COLO829 (cell line): ENCODE measurements around the gene MAMDC4.
A peak's percentile ranks its signal among the peaks of the same experiment; 100 is the strongest.
"Not testable (repeated sequence)": the region's sequence is repeated elsewhere in the genome, so short reads cannot be mapped to it uniquely, and the experiment has no call there.

Experiments
- DNase-seq: peaks from one replicate; pipeline ENCODE4 v3.0.0; 2012; ENCODE audit warnings: low spot score

The MAMDC4 gene

DNA sequence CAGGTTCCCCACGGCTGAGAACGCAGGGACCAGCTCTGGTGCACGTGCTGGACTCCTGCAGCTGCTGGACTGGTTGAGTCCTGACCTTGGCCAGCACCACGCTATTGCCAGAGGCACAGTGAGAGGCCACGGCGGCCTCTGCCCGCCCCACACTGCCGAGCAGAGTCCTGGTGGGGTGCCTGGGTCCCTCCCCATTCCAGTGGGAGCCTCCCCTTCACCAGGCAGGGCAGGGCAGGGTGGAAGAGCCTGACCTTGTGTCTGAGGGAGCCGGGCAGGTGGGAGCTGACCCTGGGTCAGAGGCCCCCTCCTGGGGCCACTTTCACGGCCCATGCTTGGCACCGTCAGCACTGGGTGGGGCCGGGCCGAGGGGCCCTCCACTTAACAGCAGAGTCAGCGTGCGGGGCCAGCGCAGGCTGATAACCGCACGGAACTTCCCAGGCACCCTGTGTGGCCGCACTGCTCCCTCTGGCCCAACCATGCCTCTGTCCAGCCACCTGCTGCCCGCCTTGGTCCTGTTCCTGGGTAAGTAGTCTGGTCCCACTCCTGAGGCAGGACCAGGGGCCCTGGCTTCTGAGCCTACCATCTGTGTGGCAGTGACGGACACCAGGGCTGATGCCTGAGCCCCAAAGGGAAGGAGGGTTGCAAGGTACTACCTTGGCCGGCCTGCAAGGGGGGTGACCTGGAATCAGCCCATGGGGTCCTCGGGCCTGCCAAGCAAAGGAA lies at the start of gene MAMDC4:
MAMDC4 (plus strand) TSS at position 406 of the 723 bp plus-strand sequence; CDS start at position 477, 71 bp downstream.
- DNase-seq: no peak

DNA sequence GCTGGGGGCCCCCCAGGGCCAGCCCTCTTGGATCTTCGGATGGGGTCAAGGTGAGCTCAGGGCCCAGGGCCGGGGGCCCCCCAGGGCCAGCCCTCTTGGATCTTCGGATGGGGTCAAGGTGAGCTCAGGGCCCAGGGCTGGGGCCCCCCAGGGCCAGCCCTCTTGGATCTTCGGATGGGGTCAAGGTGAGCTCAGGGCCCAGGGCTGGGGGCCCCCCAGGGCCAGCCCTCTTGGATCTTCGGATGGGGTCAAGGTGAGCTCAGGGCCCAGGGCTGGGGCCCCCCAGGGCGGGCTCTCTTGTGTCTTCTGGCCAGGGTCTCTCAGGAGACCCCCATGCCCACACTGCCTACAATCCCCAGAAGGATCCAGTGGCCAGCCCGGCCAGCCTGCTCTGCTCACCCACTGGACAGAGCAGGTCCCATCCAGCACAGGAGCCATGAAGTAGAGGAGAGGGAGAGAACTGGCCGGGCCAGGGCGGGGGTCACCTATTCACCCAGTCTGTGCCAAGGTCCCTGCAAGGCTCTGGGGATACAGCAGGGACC lies 49.1 kb upstream of the MAMDC4 start:
- DNase-seq: not testable (repeated sequence)

DNA sequence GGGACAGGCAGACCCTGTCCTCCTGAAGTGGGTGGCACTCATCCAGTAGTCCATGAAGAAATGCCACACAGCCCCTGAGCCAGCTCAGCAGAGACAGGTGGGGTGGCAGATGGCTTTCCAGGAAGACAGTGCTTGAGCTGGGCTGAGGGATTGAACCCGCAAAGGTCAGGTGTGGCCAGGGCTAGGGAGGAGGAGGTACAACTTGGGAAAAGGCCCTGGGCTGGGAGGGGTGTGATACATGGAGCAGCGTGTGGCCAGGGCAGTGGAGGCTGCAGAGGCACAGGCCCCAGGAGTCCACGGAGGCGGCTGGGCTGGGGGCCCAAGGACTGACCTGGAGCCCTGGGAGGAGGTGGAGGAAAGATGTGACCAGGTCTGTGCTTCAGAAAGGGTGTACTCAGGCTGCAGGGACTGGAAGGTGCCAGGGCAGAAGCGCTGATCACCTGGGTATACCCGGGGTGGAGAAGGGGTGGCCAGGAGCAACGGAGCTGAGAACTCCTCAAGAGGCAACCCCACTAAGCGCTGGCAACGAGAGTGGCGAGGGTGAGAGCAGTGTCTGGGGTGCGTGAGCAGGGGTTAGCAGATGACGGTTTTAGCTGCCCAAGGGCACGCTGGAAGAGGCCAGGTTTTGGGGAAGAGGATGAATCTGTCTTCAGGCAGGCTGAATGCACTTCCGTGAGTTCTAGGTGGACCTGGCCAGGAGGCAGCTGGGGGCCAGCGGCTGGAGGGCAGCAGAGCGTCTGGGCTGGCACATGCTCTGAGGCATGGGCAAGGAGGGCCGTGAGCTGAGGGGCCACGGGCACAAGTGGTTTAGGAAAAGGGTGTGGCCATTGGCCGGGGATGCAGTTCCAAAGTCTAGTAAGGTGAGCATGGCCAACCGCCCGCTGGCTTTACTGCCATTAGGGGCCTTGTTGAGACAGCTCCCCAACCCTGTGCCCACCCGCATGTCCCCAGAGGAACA lies 48.3 kb upstream of the MAMDC4 start:
- no peak for DNase-seq

DNA sequence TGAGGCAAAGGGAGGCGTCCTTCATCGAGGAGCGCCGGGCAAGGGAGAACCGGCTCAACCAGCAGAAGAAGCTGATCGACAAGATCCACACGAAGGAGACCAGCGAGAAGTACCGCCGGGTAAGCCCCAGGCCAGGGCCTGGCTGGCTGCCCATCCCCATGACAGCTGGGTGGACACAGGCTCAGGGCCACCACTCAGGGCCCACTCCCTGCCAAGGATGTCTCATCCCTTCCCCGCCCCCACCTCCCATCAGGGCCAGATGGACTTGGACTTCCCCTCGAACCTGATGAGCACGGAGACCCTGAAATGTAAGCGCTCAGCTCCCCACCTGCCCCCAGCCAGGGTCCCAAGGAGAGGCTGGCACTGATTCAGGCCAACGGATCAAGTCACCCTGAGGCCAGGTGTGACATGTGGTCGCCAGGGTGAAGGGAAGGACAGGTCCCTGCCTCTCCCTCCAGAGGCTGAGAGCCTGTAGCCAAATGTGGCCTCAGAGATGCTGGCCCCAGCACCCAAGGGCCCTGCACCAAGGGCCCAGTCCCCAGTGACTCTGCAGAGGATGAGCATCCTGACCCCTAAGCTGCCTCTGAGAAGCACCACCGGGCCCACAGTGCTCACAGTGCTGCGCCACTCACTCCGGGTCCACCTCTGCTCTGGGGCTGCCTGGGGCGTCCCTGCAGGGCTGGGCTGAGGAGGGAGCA lies 47.5 kb upstream of the MAMDC4 start:
- no peak for DNase-seq

DNA sequence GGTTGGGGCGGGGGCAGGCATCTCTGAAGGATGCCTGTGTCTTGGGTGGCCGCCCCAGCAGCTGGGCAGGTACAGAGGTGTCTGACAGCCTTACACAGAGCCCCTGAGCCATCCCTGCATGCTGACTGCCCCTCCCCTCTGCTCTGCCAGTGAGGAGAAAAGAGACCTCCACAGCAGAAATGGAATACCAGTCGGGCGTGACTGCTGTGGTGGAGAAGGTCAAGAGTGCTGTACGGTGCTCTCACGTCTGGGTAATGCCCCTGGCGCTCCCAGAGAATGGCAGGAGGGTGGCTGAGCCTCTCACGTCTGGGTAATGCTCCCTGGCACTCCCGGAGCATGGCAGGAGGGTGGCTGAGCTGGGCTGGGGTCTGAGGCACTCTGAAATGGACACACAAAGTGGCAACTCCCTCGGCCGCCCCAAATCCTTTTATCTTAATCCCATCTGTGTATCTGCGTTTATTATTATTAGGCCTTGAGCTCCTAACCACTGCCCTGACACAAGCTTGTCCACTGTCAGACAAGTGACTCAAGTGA lies 46.9 kb upstream of the MAMDC4 start:
- DNase-seq: no peak

DNA sequence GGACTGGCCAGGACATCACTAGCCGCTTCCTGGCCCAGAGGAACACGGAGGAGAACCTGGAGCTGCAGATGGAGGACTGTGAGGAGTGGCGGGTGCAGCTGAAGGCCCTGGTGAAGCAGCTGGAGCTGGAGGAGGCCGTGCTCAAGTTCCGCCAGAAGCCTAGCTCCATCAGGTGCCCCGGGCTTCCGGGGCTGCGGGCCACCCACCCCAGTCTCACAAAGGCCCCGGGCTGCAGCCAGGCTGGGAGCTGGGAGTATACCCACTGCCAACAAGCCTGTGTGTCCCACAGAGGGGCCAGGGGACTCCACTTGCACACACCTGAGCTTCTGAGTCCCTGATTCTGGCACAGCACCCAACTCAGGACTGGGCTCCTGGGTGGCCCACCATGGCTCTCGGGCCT lies 46.1 kb upstream of the MAMDC4 start:
- no peak for DNase-seq

DNA sequence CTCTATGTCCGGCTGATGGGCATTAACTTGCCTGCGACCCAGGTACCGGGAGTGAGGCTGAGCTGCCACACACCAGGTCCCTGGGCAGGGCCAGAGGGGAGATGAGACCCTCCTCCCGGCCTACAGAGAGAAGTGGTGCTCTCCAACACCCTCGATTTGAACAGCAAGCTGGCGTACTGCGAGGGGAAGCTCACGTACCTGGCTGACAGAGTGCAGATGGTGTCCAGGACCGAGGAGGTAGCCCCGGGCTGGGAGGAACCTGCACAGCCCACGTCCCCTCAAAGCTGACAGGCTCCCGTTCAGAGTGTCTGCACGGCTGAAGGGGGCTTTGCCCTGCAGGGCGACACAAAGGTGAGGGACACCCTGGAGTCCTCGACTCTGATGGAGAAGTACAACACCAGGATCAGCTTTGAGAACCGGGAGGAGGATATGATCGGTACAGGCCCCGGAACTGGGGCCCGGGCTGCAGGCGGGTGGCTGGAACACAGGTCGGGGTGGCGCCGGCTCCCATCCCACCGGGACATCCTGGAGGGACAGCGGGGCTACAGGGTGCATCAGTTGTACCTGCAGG lies 45.4 kb upstream of the MAMDC4 start:
- no peak for DNase-seq

DNA sequence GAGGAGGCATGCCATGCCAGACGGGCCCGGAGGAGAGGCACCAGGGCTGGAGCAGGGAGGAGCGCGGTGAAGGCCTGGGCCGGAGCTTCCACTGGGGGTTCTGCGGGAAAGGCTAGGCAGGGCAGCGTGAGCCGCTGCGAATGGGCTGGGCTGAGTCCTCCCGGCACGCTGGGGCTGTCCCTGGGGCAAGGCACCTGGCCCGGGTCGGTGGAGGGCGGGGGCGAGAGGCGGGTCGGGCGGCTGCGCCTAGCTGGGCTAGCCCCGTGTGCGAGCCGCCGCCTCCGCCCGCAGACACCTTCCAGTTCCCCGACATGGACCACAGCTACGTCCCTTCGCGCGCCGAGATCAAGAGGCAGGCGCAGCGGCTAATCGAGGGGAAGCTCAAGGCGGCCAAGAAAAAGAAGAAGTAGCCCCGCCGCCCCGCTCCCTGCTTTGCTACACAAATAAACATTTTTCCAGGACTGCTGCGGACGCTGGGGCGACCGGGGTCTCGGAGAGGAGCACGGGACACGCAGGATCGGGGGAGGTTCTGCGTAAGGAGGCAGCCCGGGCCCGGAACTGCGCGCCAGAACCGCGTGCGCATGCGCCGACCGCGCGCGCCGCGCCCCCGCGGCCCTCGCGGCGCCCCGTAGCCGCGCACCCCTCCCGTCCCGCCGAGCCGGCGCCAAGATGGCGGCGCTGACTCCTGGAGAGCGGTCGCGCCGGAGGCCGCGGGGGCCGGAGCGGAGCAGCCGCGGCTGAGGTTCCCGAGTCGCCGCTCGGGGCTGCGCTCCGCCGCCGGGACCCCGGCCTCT lies 44.7 kb upstream of the MAMDC4 start, which contains the start of gene RABL6:
RABL6 (plus strand) TSS at position 668 of the 794 bp plus-strand sequence. CDS start 249 bp downstream, outside the sequence.
- DNase-seq: peak; percentile 92

DNA sequence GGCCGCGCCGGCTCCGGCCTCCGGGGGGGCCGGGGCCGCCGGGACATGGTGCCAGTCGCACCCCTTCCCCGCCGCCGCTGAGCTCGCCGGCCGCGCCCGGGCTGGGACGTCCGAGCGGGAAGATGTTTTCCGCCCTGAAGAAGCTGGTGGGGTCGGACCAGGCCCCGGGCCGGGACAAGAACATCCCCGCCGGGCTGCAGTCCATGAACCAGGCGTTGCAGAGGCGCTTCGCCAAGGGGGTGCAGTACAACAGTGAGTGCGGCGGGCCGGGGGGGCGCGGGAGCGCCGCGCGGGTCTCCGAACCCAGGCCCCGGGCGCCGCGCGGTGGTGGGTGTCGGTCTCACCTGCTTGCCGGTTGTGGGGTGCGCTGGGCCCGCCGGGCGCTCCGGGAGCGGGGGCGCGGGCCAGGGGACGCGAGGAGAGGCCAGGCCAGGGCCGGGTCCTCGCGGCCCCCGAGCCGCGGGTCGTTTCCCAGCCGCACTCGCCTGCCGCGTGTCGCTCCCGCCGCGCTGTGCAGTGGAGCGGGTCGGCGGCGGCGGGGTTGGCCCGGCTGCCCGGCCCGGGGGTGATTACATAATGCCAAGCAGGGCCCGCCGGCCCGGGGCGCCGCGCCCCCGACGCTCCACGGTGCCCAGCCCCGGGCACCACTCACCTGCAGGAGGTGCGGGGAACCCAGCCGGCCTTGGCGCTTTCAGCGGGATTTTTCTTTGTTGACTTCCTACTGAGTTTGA lies 43.9 kb upstream of the MAMDC4 start:
- DNase-seq: no peak

DNA sequence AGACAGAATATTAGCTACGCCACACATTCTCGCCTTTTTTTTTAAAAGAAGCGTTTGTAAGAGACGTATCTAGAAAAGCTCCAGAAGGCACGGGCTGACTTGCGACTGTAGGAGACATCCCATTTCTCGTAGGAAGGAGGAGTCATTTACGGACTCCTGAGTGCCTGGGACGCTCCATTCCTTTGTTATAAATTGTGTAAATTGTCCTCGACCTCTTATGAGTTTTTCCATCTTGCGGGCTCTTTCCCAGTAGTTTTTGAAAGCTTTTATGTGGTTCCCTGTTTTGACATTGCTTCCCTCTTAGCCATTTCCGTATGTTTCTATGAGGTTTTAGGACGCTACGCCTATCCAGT lies 43.4 kb upstream of the MAMDC4 start:
- peak; percentile 32 for DNase-seq

DNA sequence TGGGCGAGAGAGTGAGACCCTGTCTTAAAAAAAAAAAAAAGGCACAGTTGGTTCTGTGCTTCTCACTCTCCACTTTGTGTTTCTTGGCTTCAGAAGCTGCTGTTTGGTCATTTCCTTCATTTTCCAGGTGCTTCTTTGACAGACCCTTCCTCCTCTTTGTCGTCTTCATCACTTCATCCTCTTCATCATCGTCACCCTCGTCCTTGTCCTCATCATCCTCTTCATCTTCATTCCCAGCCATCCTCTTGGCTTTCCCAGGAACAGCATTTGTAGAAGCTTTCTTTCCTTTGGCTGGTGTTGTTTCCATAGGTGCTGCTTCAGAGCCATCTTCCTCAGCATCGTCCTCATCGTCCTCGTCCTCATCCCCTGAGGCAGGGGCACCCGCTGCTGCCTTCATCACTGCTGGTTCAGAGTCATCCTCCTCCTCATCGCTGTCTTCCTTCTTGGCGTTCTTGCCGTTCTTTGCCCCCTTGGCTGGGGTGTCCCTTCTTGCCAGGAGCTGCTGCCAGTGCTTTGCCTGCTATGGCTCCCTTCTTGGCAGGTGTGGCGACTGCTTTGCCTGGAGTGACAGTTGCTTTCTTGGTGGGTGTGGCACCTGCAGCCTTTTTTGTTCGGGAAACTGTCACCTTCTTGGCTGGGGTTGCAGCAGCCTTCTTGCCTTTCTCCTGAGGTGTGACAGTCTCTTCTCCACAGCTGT lies 37.3 kb upstream of the MAMDC4 start:
- no peak for DNase-seq

DNA sequence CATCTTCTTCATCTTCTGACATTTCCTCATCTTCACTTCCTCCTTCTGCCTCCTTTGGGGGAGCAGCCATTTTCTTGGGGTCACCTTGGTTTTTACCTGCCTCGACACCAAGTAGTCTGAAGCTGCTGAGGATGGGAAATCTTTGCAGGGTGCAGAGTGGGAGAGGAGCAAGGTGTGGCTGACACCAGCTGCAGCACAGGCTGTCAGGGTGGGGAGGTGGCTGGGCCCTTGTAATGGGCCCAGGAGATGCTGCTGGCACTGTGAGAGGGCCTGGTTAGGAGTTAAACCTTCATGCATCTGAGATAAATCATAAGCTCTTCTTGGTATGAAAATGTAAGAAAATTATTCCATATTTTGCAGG lies 36.7 kb upstream of the MAMDC4 start:
- no peak for DNase-seq

DNA sequence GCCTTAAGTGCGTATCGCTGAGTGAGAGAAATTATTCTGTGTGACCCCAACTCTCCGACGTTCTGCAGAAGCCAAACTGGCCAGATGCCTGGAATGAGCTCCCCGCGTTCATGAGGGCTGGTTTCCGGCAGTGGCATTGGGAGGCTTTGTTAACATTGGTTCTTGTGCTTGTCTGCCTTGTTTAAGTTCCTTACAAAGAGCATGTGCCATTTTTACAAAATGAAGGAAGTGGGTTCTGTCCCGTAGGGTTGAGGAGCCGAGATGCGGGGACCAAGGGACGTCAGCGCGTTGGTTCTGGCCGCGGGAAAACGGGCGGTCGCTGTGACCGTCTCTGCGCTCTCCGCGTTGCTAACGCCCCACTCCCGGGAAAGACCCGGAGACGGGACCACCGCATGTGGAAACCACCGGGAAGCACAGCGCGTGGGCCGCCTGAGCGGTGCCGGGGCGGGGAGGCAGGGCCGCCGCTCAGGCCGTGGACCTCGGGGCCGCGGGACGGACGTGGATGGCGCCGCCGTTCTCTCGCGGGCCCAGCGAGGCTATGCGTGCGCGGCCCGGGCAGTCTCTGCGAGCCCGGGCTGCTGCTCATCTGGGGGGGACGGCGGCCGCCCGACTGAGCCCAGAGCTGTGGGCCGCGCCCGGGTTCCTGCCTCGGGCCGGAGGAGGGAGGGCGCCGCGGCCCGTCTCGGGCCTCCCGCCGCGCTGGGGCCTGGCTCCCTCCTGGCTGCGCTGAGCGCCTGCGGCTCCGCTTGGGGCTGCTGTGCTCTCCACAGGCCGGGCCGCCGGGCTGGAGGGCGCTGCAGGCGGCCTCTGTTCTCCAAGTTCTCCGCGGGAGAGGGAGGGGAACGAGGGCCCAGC lies 30.9 kb upstream of the MAMDC4 start:
- no peak for DNase-seq

DNA sequence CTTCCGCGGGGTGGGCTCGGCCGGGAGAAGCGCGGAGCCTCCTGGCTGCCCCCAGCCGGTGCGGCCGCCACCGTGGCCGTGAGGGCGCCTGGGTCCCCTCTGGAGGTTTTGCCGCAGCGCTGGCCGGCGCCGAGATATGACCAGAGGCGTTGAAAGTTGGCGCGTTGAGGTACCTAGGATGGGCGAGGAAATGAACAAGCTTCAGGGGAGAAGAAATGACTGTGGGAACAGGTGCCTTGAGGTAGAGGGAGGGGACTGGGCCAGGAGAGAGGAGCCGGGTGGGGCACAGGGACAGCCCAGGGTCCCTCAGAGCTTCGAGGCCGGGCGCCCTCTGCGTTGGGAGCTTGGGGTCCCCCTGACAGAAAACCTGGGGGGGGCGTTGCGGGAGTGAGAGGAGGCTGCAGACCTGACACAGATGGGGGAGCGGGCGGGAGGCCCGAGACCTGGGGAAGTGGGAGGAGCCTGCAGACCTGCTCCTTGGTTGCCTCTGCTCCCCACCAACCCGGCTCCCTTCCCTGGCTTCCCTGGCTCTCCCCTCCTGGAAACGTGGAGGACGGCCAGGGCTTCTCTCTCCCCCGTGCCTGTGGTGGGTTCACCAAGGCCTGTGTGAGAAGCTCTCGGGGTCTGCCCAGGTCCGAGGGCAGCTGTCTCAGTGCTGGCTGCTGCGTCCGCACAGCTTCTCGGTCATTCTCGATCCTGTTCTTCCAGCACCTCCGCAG lies 30.2 kb upstream of the MAMDC4 start:
- DNase-seq: no peak

DNA sequence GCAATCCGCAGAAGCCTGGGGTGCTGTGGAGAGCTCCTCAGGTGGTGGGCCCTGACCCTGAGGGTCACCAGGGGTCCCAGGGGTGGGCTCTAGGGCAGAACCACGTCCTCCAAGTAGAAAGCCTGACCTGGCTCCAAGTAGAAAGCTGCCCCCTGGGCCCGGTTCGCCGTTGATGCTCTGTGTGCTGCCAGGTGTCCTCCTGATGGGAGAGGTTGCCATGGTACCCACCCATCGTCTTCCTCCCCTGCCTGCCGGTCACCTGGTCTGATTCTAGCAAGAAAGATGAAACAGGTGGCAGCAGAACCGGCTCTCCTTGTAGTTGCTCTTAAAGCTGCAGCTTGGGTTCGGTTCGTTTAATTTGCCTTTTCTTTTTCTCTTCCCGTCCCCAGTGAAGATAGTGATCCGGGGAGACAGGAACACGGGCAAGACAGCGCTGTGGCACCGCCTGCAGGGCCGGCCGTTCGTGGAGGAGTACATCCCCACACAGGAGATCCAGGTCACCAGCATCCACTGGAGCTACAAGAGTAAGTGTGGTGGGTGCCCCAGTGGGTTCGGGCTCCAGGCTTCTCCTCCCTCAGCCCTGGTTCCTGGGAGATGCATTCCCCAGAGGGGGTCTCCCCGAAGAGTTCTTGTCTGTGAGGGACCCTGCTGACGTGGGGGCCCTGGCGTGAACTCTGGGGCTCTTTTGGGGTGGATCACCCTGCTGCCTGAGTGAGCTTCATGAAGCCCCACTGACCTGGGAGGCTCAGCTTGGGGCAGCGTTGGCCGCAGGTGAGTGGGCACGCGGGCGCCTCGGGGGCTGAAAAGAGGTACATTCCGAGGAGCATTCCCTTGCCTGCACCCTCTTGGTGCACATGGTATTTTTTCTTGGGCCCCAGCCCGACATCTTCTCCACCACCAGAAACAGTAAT lies 28.8 kb upstream of the MAMDC4 start:
- DNase-seq: no peak

DNA sequence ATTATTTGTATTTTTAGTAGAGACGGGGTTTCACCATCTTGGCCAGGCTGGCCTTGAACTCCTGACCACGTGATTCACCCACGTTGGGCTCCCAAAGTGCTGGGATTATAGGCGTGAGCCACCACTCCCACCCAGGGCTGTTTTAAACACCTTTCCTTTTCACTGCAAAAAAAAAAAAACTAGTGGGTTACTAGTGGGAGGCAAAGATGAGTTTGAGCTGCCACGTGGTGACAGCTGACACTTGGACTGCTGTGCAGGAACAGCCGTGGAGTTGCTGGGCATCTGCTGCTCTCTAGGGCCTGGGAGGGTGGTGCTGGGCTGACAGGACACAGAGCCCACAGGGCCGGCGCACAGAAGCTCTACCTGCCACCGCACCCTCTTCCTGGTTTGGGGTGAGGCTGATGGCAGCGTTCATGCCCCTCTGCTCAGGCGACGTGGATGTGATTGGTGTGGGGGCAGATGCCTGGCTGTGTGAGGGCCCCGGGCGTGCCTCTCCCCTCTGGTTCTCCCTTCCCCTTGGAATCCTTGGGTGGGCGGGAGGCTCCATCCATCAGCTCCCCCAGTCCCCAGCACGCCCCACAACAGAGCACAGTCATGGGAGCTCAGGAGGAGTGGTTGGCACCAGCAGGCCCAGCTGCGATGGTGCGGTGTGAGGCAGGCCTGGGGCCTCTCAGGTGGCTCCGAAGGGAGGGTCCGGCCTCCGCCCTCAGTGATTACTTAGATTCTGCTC lies 27.5 kb upstream of the MAMDC4 start:
- no peak for DNase-seq
